GM23338 (cell line): ENCODE measurements around the gene PRDM5. TPM values are rescaled to one million over a fixed set of nuclear protein-coding genes. Genes with fewer than 3 reads are reported as not detected.

ENCODE experiments used
- ATAC-seq: fragments of 200-7000 bp; cut with Tn5 transposase; 3 replicates; pipeline ENCODE4 v1.9.1; 2020
- DNase-seq: peaks from one replicate; pipeline ENCODE4 v3.0.0-alpha.2; 2015; ENCODE audit warnings: low spot score
- H2AFZ ChIP-seq: fragments of 200-600 bp; sonication (generic); 2 replicates; pipeline ENCODE4 v1.8.0; 2016; ENCODE audit warnings: antibody characterized with exemption, mild to moderate bottlenecking, moderate library complexity
- H3F3A ChIP-seq: fragments of 200-600 bp; sonication (generic); replicated peaks from 2 replicates; pipeline ENCODE4 v1.8.0; 2017; ENCODE audit warnings: antibody characterized with exemption, mixed run types, low read depth
- H3K27ac ChIP-seq: fragments of 200-600 bp; sonication (generic); 2 replicates; pipeline ENCODE4 v1.6.1; 2016; ENCODE audit warnings: low read depth
- H3K27me3 ChIP-seq: fragments of 200-600 bp; sonication (generic); 2 replicates; pipeline ENCODE4 v1.8.0; 2016; ENCODE audit warnings: mild to moderate bottlenecking, mixed run types, moderate library complexity; ENCODE audit not compliant: insufficient read depth
- H3K36me3 ChIP-seq: fragments of 200-600 bp; sonication (generic); 2 replicates; pipeline ENCODE4 v1.8.0; 2016; ENCODE audit warnings: mild to moderate bottlenecking; ENCODE audit not compliant: insufficient read depth
- H3K4me1 ChIP-seq: fragments of 200-600 bp; sonication (generic); 2 replicates; pipeline ENCODE4 v1.8.0; 2016; ENCODE audit warnings: mild to moderate bottlenecking, moderate library complexity; ENCODE audit not compliant: insufficient read depth
- H3K4me2 ChIP-seq: fragments of 200-600 bp; sonication (generic); 2 replicates; pipeline ENCODE4 v1.7.1; 2017; ENCODE audit warnings: mixed run types
- H3K4me3 ChIP-seq: fragments of 200-600 bp; sonication (generic); 2 replicates; pipeline ENCODE4 v1.6.1; 2016; ENCODE audit warnings: mixed run types
- H3K79me2 ChIP-seq: fragments of 200-600 bp; sonication (generic); replicated peaks from 2 replicates; pipeline ENCODE4 v1.8.0; 2017; ENCODE audit warnings: mild to moderate bottlenecking; ENCODE audit not compliant: insufficient read depth
- H3K9me2 ChIP-seq: fragments of 200-600 bp; sonication (generic); 2 replicates; pipeline ENCODE4 v1.8.0; 2017; ENCODE audit not compliant: insufficient read depth
- H4K20me1 ChIP-seq: fragments of 200-600 bp; sonication (generic); replicated peaks from 2 replicates; pipeline ENCODE4 v1.8.0; 2017; ENCODE audit warnings: mild to moderate bottlenecking; ENCODE audit not compliant: insufficient read depth
- H3K27ac Mint-ChIP-seq: 2 replicates; pipeline ENCODE4 v1.8.0; 2020; ENCODE audit warnings: inconsistent platforms, mild to moderate bottlenecking, moderate library complexity, mixed read lengths
- H3K27me3 Mint-ChIP-seq: 3 replicates; pipeline ENCODE4 v1.8.0; 2022; ENCODE audit warnings: low read depth, mild to moderate bottlenecking, moderate library complexity, mixed read lengths, inconsistent platforms; ENCODE audit not compliant: insufficient read depth, poor library complexity
- H3K36me3 Mint-ChIP-seq: 3 replicates; pipeline ENCODE4 v1.8.0; 2021; ENCODE audit warnings: low read depth, mild to moderate bottlenecking, inconsistent platforms, moderate library complexity, mixed read lengths
- H3K4me1 Mint-ChIP-seq: 3 replicates; pipeline ENCODE4 v1.8.0; 2020; ENCODE audit warnings: mild to moderate bottlenecking, inconsistent platforms, mixed read lengths
- H3K4me3 Mint-ChIP-seq: 3 replicates; pipeline ENCODE4 v1.8.0; 2021; ENCODE audit warnings: moderate library complexity, mild to moderate bottlenecking, inconsistent platforms, mixed read lengths
- H3K9me3 Mint-ChIP-seq: 3 replicates; pipeline ENCODE4 v1.8.0; 2020; ENCODE audit warnings: moderate library complexity, mild to moderate bottlenecking, inconsistent platforms, mixed read lengths
- CTCF ChIP-seq, 2 experiments: fragments of 200-600 bp in 1 of 2; sonication (generic) in 1 of 2; conservative IDR thresholded peaks; 2 replicates each; pipeline versions ENCODE4 v1.5.1 to v1.6.1; 2016 to 2017; ENCODE audit warnings: antibody characterized with exemption in 2 of 2, low read depth in 2 of 2, mild to moderate bottlenecking in 2 of 2, moderate library complexity in 1 of 2
- ETS1 ChIP-seq: IDR thresholded peaks from 2 replicates; pipeline ENCODE4 v1.6.1; 2016; ENCODE audit warnings: antibody characterized with exemption
- NANOG ChIP-seq: IDR thresholded peaks from 2 replicates; pipeline ENCODE4 v1.6.1; 2016; ENCODE audit warnings: antibody characterized with exemption, borderline replicate concordance
- POLR2AphosphoS5 ChIP-seq: IDR thresholded peaks from 2 replicates; pipeline ENCODE4 v1.6.1; 2016; ENCODE audit warnings: antibody characterized with exemption, low read depth
- ZNF114 ChIP-seq: fragments of 250-450 bp; sonication (Bioruptor Pico); IDR thresholded peaks from 2 replicates; pipeline ENCODE4 v1.5.0; 2020; ENCODE audit warnings: mild to moderate bottlenecking, moderate library complexity
- polyA plus RNA-seq: library from polyadenylated mRNA; unstranded; fragments of >200 nt; fragmentation: Nextera tagmentation; extraction: Ambion mirVana; gene quantifications from 2 replicates; pipeline ENCODE4 v1.2.1, GENCODE V29; 2016
- total RNA-seq: library from RNA; depleted of rRNA; stranded (reverse); fragments of >200 nt; shearing (Covaris generic); gene quantifications from 2 replicates; pipeline ENCODE4 v1.2.3, GENCODE V29; 2014

The PRDM5 gene
- total and polyA plus RNA-seq, 2 experiments from 2014 or later, result 11.2 to 40.4 TPM

- Mint-ChIP-seq H3K4me3 (peak overlapping the region; percentile 79), H3K4me1 (peaks cover 39% of the 10 kb centered on the region), H3K27me3 (peaks cover 9% of the 10 kb centered on the region), H3K36me3 (peaks cover 5% of the 10 kb centered on the region; the same call in 2 of the 3 replicates), H3K9me3 (no peaks in the 10 kb centered on the region; the same call in 2 of the 3 replicates), H3K27ac (peak overlapping the region; percentile 94)
- H3K36me3 ChIP-seq, result no peaks in the 10 kb centered on the region
- H3F3A ChIP-seq, result no peaks in the 10 kb centered on the region
- peak overlapping the region; percentile 76 for H3K4me2 ChIP-seq
- DNase-seq (no peak), ATAC-seq (no peak)
- no peaks in the 10 kb centered on the region for H3K27me3 ChIP-seq
- TF ChIP-seq CTCF (conservative IDR thresholded peaks at IDR 0.05; ENCODE audit: low read depth in 2 of 2) (no peak), ETS1 (no peak), NANOG (0 out of 2 replicates have a peak, but pooled peaks have one; percentile 13)
- peaks cover 30% of the 10 kb centered on the region for H3K79me2 ChIP-seq
- peak overlapping the region; percentile 74 for H3K4me3 ChIP-seq
- H3K4me1 ChIP-seq, result peaks cover 35% of the 10 kb centered on the region
- H2AFZ ChIP-seq, result peak overlapping the region; percentile 52; the same call in 1 of the 2 replicates
- peaks cover 2% of the 10 kb centered on the region; the same call in 1 of the 2 replicates for H3K9me2 ChIP-seq
- H4K20me1 ChIP-seq, result no peaks in the 10 kb centered on the region
- peak overlapping the region; percentile 94 for H3K27ac ChIP-seq
These were observed 639 bp upstream of the PRDM5 start for GRCh38 chr4:120923207-120923522.

GRCh38 chr4:120921456-120922380, 808 bp downstream of the PRDM5 start:
- H3K27ac ChIP-seq, result peak overlapping the region; percentile 53; the same call in 1 of the 2 replicates
- no peaks in the 10 kb centered on the region for H3K27me3 ChIP-seq

More at GRCh38 chr4:120921456-120922380, 808 bp downstream of the PRDM5 start:
- TF ChIP-seq ETS1, result peak; percentile 43; the same call in 1 of the 2 replicates
- peak; percentile 24 for TF ChIP-seq POLR2AphosphoS5
- TF ChIP-seq ZNF114 (CRISPR knock-in tag), result no peak
- H3K4me3 ChIP-seq, result peak overlapping the region; percentile 74
- peak; percentile 35 for ATAC-seq
- peak; percentile 48 for DNase-seq
- no peaks in the 10 kb centered on the region; the same call in 2 of the 3 replicates for H3K9me3 Mint-ChIP-seq
- H3F3A ChIP-seq, result no peaks in the 10 kb centered on the region
- peak overlapping the region; percentile 98 for H3K27ac Mint-ChIP-seq
- peaks cover 47% of the 10 kb centered on the region for H3K4me1 Mint-ChIP-seq
- H2AFZ ChIP-seq, result peak overlapping the region; percentile 12; the same call in 1 of the 2 replicates
- H3K4me1 ChIP-seq, result peaks cover 35% of the 10 kb centered on the region
- H3K9me2 ChIP-seq, result no peaks in the 10 kb centered on the region; the same call in 1 of the 2 replicates
- no peaks in the 10 kb centered on the region for H4K20me1 ChIP-seq
- peak overlapping the region; percentile 76 for H3K4me2 ChIP-seq
- peaks cover 44% of the 10 kb centered on the region for H3K79me2 ChIP-seq
- no peaks in the 10 kb centered on the region for H3K36me3 ChIP-seq
- H3K36me3 Mint-ChIP-seq, result peaks cover 8% of the 10 kb centered on the region; the same call in 1 of the 3 replicates
- peaks cover 9% of the 10 kb centered on the region for H3K27me3 Mint-ChIP-seq
- H3K4me3 Mint-ChIP-seq, result peak overlapping the region; percentile 84
